Stimulated activated CD8-positive, alpha-beta memory T cell treated with anti-CD3 and anti-CD28 coated beads, Interleukin-12 subunit alpha, Interleukin-12 subunit beta, amount 100 ng/mL, for 1 hour (primary cell): ENCODE data around the gene ANO10.
"Not testable (repeated sequence)": the region's sequence is repeated elsewhere in the genome, so short reads cannot be mapped to it uniquely, and the experiment has no call there.

Source experiments
- DNase-seq: peaks from one replicate; pipeline ENCODE4 v3.0.0-alpha.2; 2020; ENCODE audit warnings: low read depth

The ANO10 gene

DNA sequence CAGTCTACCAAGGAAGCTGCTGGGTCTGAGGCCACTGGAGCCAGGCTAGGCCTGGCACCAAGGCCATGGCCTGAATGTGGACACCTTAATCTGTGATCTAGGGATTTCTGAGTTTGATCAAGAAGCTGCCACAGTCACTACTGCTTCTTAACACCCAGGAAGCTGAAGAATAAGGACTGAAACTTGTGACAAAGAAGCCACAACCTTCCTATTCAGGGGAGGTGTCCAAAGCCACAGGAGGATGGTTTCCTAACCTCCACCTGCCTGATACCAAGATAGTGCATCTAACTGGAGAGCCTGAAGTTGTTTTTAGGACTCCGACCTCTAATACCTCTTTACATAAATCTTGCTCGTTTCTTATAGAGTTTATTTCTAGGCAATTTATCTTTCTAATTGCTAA is 5.5 kb upstream of the ANO10 start:
- no peak for DNase-seq

DNA sequence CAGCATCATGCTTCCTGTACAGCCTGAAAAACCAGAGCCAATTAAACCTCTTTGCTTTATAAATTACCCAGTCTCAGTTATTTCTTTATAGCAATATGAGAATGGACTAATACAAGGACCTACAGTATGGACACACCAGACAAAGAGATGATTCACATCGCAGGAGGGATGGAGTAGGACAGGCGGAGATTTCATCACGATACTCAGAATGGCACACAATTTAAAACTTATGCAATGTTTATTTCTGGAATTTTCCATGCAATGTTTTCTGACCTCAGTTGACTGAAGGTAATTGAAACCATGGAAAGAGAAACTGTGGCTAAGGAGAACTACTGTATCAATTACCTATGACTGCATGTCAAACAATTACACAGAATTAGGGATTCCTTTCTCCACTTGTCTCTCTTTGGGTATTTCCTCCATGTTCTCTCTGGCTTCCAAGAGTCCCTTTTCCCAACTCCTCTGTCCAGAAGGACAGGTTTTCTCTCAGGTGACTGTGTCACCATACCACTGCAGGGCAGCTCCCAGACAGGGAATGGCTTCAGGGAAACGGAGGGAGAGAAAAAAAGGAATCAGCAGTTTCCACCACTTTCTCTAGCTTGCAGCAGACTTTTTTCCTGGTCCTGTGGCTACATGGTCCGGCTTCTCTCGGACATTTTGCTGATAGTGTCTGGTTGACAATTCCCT is 3.0 kb upstream of the ANO10 start:
- no peak for DNase-seq

DNA sequence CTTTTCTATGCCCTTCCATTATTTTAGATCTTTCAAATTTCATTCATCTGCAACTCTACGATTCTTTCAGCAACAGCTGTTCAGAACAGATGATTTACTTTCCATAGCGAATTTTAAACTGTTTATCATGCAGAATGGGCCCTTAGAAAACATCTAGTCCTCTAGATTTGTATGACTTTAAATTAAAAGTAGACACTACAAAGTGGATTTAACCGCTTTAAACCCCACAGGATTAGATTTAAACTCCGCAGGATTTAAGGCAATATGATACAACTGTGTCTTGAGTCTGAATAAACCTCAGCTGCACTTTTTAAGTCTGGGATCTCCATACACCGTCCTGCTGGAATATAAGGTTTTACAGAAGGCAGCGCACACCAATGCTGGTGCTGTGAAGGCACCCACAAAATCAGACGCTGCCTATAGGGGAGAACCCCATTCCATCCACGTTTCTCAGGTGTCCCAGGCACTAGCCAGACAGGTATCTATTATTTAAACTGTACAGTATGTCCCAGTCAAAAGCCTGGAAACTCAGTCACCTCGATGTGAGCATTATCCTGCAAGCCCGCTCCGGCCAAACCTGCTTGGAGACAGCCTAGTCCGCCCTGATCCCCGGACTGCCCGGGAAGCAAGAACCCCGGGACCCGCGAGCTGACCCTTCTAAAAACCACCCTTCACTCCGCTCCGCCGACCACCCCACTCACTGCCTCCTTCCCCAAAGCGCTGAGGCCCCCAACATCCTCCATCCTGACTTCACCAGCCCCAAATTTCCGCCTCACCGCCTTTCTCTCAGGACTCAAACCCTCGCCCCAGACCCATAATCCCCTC is 768 bp downstream of the ANO10 start:
- DNase-seq, result no peak

DNA sequence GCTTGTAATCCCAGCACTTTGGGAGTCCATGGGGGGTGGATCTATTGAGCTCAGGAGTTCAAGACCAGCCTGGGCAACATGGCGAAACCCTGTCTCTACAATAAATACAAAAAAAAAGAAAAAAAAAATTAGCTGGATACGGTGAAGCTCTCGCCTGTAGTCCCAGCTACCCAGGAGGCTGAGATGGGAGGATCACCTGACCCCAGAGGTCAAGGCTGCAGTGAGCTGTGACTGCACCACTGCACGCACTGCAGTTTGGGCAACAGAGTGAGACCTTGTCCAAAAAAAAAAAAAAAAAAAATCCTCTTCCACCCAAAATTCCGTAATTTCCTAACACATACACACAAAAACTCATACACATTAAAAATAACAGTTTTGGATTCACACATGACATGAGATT is 2.2 kb downstream of the ANO10 start:
- no peak for DNase-seq

GRCh38 chr3:43618142-43618541 is 3.7 kb downstream of the ANO10 start:
- DNase-seq, result no peak

DNA sequence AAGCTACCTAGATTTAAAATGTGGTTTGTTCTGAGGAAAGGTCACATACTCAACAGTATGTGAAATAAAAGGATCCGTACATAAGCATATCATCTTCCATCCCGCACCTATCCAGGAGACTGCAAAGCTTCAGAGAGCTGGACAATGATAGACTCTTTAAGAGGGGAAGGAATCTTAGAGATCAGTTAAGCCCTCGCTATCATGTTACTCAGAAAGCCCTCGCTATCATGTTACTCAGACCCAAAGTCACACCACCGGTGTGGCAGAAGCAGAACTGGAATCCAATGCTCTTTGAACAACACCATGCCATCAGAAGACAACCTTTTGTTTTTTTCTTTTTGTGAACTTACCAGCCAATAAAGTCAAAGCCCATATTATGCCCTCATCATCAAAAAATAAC is 5.8 kb downstream of the ANO10 start:
- DNase-seq, result no peak

DNA sequence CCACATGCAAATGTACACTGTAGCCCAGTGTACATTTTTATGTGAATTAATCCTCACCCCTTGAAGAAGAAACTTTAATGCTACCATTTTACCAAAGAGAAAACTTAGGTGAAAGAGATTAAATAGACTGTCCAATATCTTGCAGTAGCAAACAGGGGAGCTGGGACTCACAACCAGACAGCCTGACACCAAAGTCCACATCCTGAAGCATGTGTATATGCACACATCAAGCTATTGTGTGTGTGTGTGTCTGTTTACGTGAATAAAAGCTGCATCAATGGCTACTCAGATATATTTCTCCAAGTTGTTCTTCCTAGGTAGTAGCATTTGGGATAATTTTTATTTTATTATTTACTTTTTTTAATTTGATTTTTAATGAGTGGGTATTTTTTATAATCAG is 6.7 kb downstream of the ANO10 start:
- DNase-seq, result no peak

GRCh38 chr3:43613976-43614375 is 7.8 kb downstream of the ANO10 start:
- DNase-seq, result no peak

DNA sequence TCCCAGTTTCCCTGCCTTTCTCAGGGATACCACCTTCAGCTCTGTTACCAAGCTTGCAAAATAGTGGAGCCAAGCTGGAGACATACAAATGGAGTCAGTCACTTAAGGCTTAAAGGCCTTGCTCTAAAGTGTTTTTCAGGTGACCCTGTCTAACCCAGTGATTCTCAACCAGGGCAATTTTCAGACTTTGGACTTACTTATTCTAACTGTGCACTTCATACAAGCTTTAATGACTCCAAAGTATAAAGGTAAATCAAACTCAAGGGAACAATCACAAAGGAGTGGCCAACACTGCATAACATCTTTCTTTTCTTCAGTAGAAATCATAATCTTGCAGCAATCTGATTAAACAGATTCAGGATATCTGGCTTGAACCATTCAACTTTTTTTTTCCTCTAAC is 9.4 kb downstream of the ANO10 start:
- no peak for DNase-seq

DNA sequence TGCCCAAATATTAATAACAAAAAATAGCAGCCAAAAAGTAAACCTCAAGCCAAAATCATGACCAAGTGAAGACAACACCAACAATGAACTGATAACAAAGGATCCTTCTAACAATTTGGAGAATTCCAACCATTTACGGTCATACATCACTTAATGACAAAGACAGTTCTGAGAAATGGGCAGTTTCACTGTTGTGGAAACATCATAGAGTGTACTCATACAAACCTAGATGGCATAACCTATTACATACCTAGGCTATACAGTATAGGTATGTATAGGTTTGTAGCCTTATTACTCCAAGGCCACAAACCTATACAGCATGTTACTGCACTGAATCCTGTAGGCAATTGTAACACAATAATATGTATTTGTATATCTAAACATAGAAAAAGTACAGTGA is 12.4 kb downstream of the ANO10 start:
- no peak for DNase-seq

GRCh38 chr3:43608751-43609150 is 13.1 kb downstream of the ANO10 start:
- DNase-seq, result no peak

GRCh38 chr3:43606284-43606683 is 15.5 kb downstream of the ANO10 start:
- DNase-seq, result no peak

DNA sequence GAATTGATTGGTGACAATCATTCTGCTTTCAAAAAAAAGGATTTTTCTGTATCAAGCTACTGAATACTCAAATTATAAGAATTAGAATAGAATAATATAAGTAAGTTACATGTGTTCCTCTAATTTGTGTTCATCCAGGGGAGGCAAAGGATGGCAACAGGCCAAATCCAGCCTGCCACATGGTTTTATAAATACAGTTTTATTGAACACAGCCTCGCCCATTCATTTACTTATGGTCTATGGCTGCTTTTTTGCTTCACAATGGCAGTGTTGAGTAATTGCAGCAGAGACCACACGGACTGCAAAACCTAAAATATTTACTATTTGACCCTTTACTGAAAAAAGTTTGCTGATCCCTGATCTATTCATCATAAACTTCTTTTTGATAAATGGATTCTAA is 21.9 kb downstream of the ANO10 start:
- DNase-seq, result not testable (repeated sequence)

GRCh38 chr3:43597961-43598360 is 23.9 kb downstream of the ANO10 start:
- no peak for DNase-seq

DNA sequence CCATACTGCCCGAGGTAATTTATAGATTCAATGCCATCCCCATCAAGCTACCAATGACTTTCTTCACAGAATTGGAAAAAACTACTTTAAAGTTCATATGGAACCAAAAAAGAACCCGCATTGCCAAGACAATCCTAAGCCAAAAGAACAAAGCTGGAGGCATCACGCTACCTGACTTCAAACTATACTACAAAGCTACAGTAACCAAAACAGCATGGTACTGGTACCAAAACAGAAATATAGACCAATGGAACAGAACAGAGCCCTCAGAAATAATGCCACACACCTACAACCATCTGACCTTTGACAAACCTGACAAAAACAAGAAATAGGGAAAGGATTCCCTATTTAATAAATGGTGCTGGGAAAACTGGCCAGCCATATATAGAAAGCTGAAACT is 25.6 kb downstream of the ANO10 start:
- not testable (repeated sequence) for DNase-seq

GRCh38 chr3:43595280-43595679 is 26.5 kb downstream of the ANO10 start:
- DNase-seq, result not testable (repeated sequence)

GRCh38 chr3:43593588-43593987 is 28.2 kb downstream of the ANO10 start:
- not testable (repeated sequence) for DNase-seq

DNA sequence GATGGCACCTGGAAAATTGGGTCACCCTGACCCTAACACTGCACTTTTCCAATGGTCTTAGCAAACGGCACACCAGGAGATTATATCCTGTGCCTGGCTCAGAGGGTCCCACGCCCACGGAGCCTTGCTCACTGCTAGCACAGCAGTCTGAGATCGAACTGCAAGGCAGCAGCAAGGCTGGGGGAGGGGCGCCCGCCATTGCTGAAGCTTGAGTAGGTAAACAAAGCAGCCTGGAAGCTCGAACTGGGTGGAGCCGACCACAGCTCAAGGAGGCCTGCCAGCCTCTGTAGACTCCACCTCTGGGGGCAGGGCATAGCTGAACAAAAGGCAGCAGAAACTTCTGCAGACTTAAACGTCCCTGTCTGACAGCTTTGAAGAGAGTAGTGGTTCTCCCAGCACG is 29.9 kb downstream of the ANO10 start:
- DNase-seq, result not testable (repeated sequence)

DNA sequence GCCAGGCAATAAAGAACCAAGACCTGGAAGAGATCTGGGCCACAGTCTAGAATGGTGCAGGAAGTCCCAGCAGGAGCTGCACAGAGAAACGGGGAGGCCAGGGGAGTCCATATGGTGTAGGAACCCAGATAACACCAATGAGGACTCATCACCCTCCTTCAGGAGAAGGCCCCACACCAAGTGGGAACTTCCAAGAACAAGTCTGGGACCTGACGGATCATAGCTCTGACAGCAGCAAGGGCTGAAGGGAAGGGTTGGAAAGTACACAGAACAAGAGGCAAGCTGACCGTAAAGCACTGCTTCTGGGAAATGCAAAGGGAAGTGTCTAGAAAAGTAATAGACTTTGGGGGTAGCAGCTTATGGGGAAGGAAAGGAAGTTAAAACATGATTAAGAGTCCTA is 34.5 kb downstream of the ANO10 start:
- DNase-seq, result no peak

DNA sequence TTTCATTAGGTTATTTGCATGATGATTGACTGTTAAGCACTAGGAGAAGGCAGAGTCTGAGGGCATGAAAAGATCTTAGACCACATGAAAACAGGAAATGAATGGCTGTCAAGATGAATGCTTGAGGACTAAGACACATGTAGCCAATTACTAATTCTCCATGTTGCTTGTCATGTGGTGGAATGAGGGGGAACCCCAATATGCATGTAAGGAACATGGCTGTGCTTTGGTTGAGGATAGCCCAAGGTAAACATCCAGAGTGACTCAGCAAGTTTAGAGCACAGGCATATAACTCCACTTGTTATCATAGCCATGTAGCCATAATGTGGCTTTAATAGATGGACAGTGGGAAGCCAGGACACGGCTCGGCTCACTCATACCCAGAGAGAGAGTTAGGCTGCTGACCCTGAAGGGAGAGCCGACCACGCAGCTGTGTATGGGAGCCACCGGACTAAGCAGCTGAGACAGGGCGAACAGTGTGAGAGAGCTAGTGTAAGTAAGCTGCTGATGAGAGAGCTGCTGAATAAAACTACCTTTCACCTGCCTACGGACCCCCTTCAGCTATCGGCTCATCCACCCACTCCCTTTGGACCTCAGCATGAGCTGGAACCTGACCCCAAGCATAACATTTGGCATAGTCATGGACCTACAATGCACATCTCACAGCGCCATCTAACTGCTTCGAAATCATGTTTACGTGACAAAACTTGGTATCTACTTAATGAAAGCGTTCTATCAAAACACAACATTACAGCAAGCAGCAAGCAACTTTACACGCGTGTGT is 37.6 kb downstream of the ANO10 start:
- no peak for DNase-seq

DNA sequence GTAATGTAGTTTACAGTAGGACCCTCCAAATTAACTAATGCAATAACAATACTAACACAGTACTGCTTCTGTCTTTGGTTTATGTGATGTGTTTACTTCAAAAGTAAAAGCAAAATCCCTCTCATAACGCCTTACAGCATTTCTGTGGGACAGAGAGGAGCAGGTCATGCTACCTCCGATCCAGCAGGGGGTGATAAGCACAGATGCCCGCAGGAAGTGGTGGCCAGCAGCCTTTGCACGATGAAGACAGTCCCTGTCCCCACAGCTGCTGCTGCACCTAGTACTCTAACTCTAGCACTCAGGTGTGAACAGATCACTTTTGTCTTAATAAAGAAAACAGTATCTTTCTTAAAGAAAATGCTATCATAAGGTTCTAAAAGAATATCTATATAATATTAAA is 38.3 kb downstream of the ANO10 start:
- no peak for DNase-seq

DNA sequence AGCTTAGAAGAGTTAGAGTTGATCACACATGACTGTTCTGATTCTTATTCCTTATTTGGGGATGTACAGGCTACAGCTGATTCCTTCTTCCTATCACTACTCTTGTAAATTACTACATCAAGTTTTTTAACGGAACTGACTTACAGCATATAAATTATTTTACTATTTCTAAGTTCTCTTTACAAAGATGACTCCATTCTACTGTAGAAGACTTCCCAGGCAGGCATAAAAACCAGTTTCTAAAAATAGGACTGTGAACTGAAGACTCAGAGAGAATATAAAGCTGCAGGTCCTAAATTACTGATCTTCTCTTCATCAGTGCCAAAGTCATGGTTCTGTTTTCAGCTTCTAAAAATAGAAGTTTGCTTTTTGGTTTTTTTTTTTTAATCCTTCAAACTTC is 38.9 kb downstream of the ANO10 start:
- DNase-seq, result no peak

DNA sequence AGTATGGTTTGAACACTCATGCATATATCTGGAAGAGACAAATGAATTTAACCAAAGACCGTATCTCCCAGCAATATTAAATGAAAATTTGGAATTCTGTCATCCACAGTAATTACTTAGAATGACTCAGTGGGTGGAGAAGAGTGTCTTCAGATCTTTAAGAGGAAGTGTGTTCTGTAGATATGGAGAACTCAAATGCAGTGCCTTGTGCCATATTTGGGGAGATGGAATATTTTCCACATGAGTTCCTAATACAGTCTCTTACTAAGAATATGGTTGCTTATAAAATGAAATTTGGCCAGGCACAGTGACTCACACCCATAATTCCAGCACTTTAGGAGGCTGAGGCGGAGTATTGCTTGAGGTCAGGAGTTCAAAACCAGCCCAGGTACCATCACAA is 40.5 kb downstream of the ANO10 start:
- no peak for DNase-seq
